Loucy (cell line): ENCODE data around the gene C17orf114.

Source experiments
- CTCF ChIP-seq: fragments of 200-600 bp; sonication (generic); conservative IDR thresholded peaks from 2 replicates; pipeline ENCODE4 v1.5.1; 2014; ENCODE audit warnings: mild to moderate bottlenecking, antibody characterized with exemption, low read length
- EZH2phosphoT487 ChIP-seq: fragments of 200-600 bp; IDR thresholded peaks from 2 replicates; pipeline ENCODE4 v1.6.1; 2018; ENCODE audit warnings: antibody characterized with exemption, mild to moderate bottlenecking, moderate library complexity, borderline replicate concordance

GRCh38 chr17:4759776-4760236 lies 42.3 kb downstream of the C17orf114 start:
- TF ChIP-seq CTCF (no peak), EZH2phosphoT487 (no peak)
